ENCODE data around the gene ATP6V0E1. TPM values are rescaled to one million over a fixed set of nuclear protein-coding genes. Genes with fewer than 3 reads are reported as not detected.
A peak's percentile ranks its signal among the peaks of the same experiment; 100 is the strongest.

Gene ATP6V0E1
- total RNA-seq (2014; rRNA removed; shearing (Covaris generic)): 367 and 419 TPM in 2 replicates

- DNase-seq (ENCODE audit: low spot score): peak; percentile 87
Observed at GRCh38 chr5:172983542-172984243, at the start of gene ATP6V0E1. ATP6V0E1 (plus strand) TSS chr5:172983771; CDS start chr5:172983861, 90 bp downstream.

- DNase-seq (ENCODE audit: low spot score): no peak
Observed at GRCh38 chr5:172935096-172935495, 48.5 kb upstream of the ATP6V0E1 start.

GRCh38 chr5:172936401-172936800 is 47.2 kb upstream of the ATP6V0E1 start:
- no peak for DNase-seq (ENCODE audit: low spot score)

- no peak for DNase-seq (ENCODE audit: low spot score)
Observed at GRCh38 chr5:172939071-172939470, 44.5 kb upstream of the ATP6V0E1 start.

GRCh38 chr5:172939611-172940267 is 43.8 kb upstream of the ATP6V0E1 start:
- no peak for DNase-seq (ENCODE audit: low spot score)

- DNase-seq (ENCODE audit: low spot score): no peak
Observed at GRCh38 chr5:172940268-172941066, 43.1 kb upstream of the ATP6V0E1 start.

GRCh38 chr5:172941067-172941516 is 42.5 kb upstream of the ATP6V0E1 start:
- DNase-seq (ENCODE audit: low spot score): no peak

GRCh38 chr5:172942556-172942955 is 41.0 kb upstream of the ATP6V0E1 start:
- DNase-seq (ENCODE audit: low spot score): no peak

GRCh38 chr5:172943283-172943841 is 40.2 kb upstream of the ATP6V0E1 start:
- peak; percentile 94 for DNase-seq (ENCODE audit: low spot score)

- DNase-seq (ENCODE audit: low spot score): peak; percentile 73
Observed at GRCh38 chr5:172943906-172944305, 39.7 kb upstream of the ATP6V0E1 start.

GRCh38 chr5:172944741-172945140 is 38.8 kb upstream of the ATP6V0E1 start:
- DNase-seq (ENCODE audit: low spot score): peak; percentile 57

GRCh38 chr5:172945151-172945550 is 38.4 kb upstream of the ATP6V0E1 start:
- DNase-seq (ENCODE audit: low spot score): no peak

- DNase-seq (ENCODE audit: low spot score): no peak
Observed at GRCh38 chr5:172946146-172946545, 37.4 kb upstream of the ATP6V0E1 start.

GRCh38 chr5:172949426-172949825 is 34.1 kb upstream of the ATP6V0E1 start:
- no peak for DNase-seq (ENCODE audit: low spot score)

- no peak for DNase-seq (ENCODE audit: low spot score)
Observed at GRCh38 chr5:172950176-172950965, 33.2 kb upstream of the ATP6V0E1 start.

GRCh38 chr5:172951371-172952033 is 32.1 kb upstream of the ATP6V0E1 start:
- DNase-seq (ENCODE audit: low spot score): no peak

GRCh38 chr5:172952034-172952511 is 31.5 kb upstream of the ATP6V0E1 start:
- peak; percentile 80 for DNase-seq (ENCODE audit: low spot score)

GRCh38 chr5:172953776-172954675 is 29.5 kb upstream of the ATP6V0E1 start:
- peak; percentile 73 for DNase-seq (ENCODE audit: low spot score)

GRCh38 chr5:172954751-172955159 is 28.8 kb upstream of the ATP6V0E1 start:
- DNase-seq (ENCODE audit: low spot score): no peak

All from A172 (cell line).